ENCODE data around the gene GGCT.
"Not testable (repeated sequence)": the region's sequence is repeated elsewhere in the genome, so short reads cannot be mapped to it uniquely, and the experiment has no call there.

Gene GGCT

GRCh38 chr7:30531286-30531685 lies 26.7 kb upstream of the GGCT start:
- Histone ChIP-seq H3K4me1 (ENCODE audit: control insufficient read depth, insufficient read depth, low read length) (no peaks in the 10 kb centered on the region), H3K27me3 (ENCODE audit: control insufficient read depth, insufficient read depth, low read length) (no peaks in the 10 kb centered on the region), H3K9me3 (replicated peaks; ENCODE audit: low read length) (no peaks in the 10 kb centered on the region), H3K4me2 (ENCODE audit: low read length) (no peak overlapping the region), H3K36me3 (ENCODE audit: insufficient read depth, low read length) (no peaks in the 10 kb centered on the region), H3K9ac (ENCODE audit: low read depth, low read length) (no peak overlapping the region), H3K4me3 (ENCODE audit: low read length) (no peak overlapping the region)

GRCh38 chr7:30530373-30530772 lies 25.7 kb upstream of the GGCT start:
- no peaks in the 10 kb centered on the region for H3K4me1 ChIP-seq (ENCODE audit: control insufficient read depth, insufficient read depth, low read length)
- no peak overlapping the region for H3K9ac ChIP-seq (ENCODE audit: low read depth, low read length)
- H3K4me3 ChIP-seq (ENCODE audit: low read length), result no peak overlapping the region
- no peaks in the 10 kb centered on the region for H3K36me3 ChIP-seq (ENCODE audit: insufficient read depth, low read length)
- H3K9me3 ChIP-seq (replicated peaks; ENCODE audit: low read length), result no peaks in the 10 kb centered on the region
- H3K27me3 ChIP-seq (ENCODE audit: control insufficient read depth, insufficient read depth, low read length), result no peaks in the 10 kb centered on the region
- H3K4me2 ChIP-seq (ENCODE audit: low read length), result no peak overlapping the region

- Histone ChIP-seq H3K36me3 (ENCODE audit: insufficient read depth, low read length) (no peaks in the 10 kb centered on the region), H3K9me3 (replicated peaks; ENCODE audit: low read length) (no peaks in the 10 kb centered on the region), H3K9ac (ENCODE audit: low read depth, low read length) (no peak overlapping the region), H3K4me3 (ENCODE audit: low read length) (no peak overlapping the region), H3K4me1 (ENCODE audit: control insufficient read depth, insufficient read depth, low read length) (no peaks in the 10 kb centered on the region), H3K4me2 (ENCODE audit: low read length) (no peak overlapping the region), H3K27me3 (ENCODE audit: control insufficient read depth, insufficient read depth, low read length) (no peaks in the 10 kb centered on the region)
Observed at GRCh38 chr7:30528779-30529178, 24.1 kb upstream of the GGCT start.

- H3K27me3 ChIP-seq (ENCODE audit: control insufficient read depth, insufficient read depth, low read length); H3K36me3 ChIP-seq (ENCODE audit: insufficient read depth, low read length); H3K4me1 ChIP-seq (ENCODE audit: control insufficient read depth, insufficient read depth, low read length); H3K9ac ChIP-seq (ENCODE audit: low read depth, low read length); H3K4me3 ChIP-seq (ENCODE audit: low read length); H3K4me2 ChIP-seq (ENCODE audit: low read length); H3K9me3 ChIP-seq (replicated peaks; ENCODE audit: low read length): not testable (repeated sequence)
Observed at GRCh38 chr7:30527297-30527696, 22.7 kb upstream of the GGCT start.

GRCh38 chr7:30526163-30526562 lies 21.5 kb upstream of the GGCT start:
- Histone ChIP-seq H3K4me3 (ENCODE audit: low read length) (no peak overlapping the region), H3K9ac (ENCODE audit: low read depth, low read length) (no peak overlapping the region), H3K4me1 (ENCODE audit: control insufficient read depth, insufficient read depth, low read length) (peaks cover 2% of the 10 kb centered on the region), H3K4me2 (ENCODE audit: low read length) (no peak overlapping the region), H3K9me3 (replicated peaks; ENCODE audit: low read length) (no peaks in the 10 kb centered on the region), H3K27me3 (ENCODE audit: control insufficient read depth, insufficient read depth, low read length) (no peaks in the 10 kb centered on the region), H3K36me3 (ENCODE audit: insufficient read depth, low read length) (no peaks in the 10 kb centered on the region)

- Histone ChIP-seq H3K27me3 (ENCODE audit: control insufficient read depth, insufficient read depth, low read length) (no peaks in the 10 kb centered on the region), H3K9ac (ENCODE audit: low read depth, low read length) (no peak overlapping the region), H3K4me1 (ENCODE audit: control insufficient read depth, insufficient read depth, low read length) (peaks cover 8% of the 10 kb centered on the region), H3K4me2 (ENCODE audit: low read length) (no peak overlapping the region), H3K9me3 (replicated peaks; ENCODE audit: low read length) (no peaks in the 10 kb centered on the region), H3K4me3 (ENCODE audit: low read length) (no peak overlapping the region), H3K36me3 (ENCODE audit: insufficient read depth, low read length) (no peaks in the 10 kb centered on the region)
Observed at GRCh38 chr7:30525429-30525828, 20.8 kb upstream of the GGCT start.

- Histone ChIP-seq H3K27me3 (ENCODE audit: control insufficient read depth, insufficient read depth, low read length) (no peaks in the 10 kb centered on the region), H3K4me1 (ENCODE audit: control insufficient read depth, insufficient read depth, low read length) (peaks cover 11% of the 10 kb centered on the region), H3K9ac (ENCODE audit: low read depth, low read length) (no peak overlapping the region), H3K4me2 (ENCODE audit: low read length) (no peak overlapping the region), H3K36me3 (ENCODE audit: insufficient read depth, low read length) (no peaks in the 10 kb centered on the region), H3K4me3 (ENCODE audit: low read length) (no peak overlapping the region), H3K9me3 (replicated peaks; ENCODE audit: low read length) (no peaks in the 10 kb centered on the region)
Observed at GRCh38 chr7:30524545-30524944, 19.9 kb upstream of the GGCT start.

- H3K36me3 ChIP-seq (ENCODE audit: insufficient read depth, low read length), result no peaks in the 10 kb centered on the region
Observed at GRCh38 chr7:30523466-30523865, 18.8 kb upstream of the GGCT start.

GRCh38 chr7:30522159-30522558 lies 17.5 kb upstream of the GGCT start:
- no peaks in the 10 kb centered on the region for H3K27me3 ChIP-seq (ENCODE audit: control insufficient read depth, insufficient read depth, low read length)
- H3K36me3 ChIP-seq (ENCODE audit: insufficient read depth, low read length), result no peaks in the 10 kb centered on the region
- H3K4me3 ChIP-seq (ENCODE audit: low read length), result no peak overlapping the region
- no peak overlapping the region for H3K4me2 ChIP-seq (ENCODE audit: low read length)
- no peak overlapping the region for H3K9ac ChIP-seq (ENCODE audit: low read depth, low read length)
- peaks cover 11% of the 10 kb centered on the region for H3K4me1 ChIP-seq (ENCODE audit: control insufficient read depth, insufficient read depth, low read length)
- no peaks in the 10 kb centered on the region for H3K9me3 ChIP-seq (replicated peaks; ENCODE audit: low read length)

More at GRCh38 chr7:30523466-30523865, 18.8 kb upstream of the GGCT start:
- no peak overlapping the region for H3K4me2 ChIP-seq (ENCODE audit: low read length)
- peaks cover 11% of the 10 kb centered on the region for H3K4me1 ChIP-seq (ENCODE audit: control insufficient read depth, insufficient read depth, low read length)
- H3K9ac ChIP-seq (ENCODE audit: low read depth, low read length), result no peak overlapping the region
- no peaks in the 10 kb centered on the region for H3K9me3 ChIP-seq (replicated peaks; ENCODE audit: low read length)
- no peaks in the 10 kb centered on the region for H3K27me3 ChIP-seq (ENCODE audit: control insufficient read depth, insufficient read depth, low read length)
- no peak overlapping the region for H3K4me3 ChIP-seq (ENCODE audit: low read length)

- peaks cover 11% of the 10 kb centered on the region for H3K4me1 ChIP-seq (ENCODE audit: control insufficient read depth, insufficient read depth, low read length)
- no peaks in the 10 kb centered on the region for H3K27me3 ChIP-seq (ENCODE audit: control insufficient read depth, insufficient read depth, low read length)
- no peak overlapping the region for H3K9ac ChIP-seq (ENCODE audit: low read depth, low read length)
- H3K36me3 ChIP-seq (ENCODE audit: insufficient read depth, low read length), result no peaks in the 10 kb centered on the region
- H3K9me3 ChIP-seq (replicated peaks; ENCODE audit: low read length), result no peaks in the 10 kb centered on the region
- no peak overlapping the region for H3K4me3 ChIP-seq (ENCODE audit: low read length)
- no peak overlapping the region for H3K4me2 ChIP-seq (ENCODE audit: low read length)
Observed at GRCh38 chr7:30521532-30521931, 16.9 kb upstream of the GGCT start.

GRCh38 chr7:30519122-30519521 lies 14.5 kb upstream of the GGCT start:
- Histone ChIP-seq H3K27me3 (ENCODE audit: control insufficient read depth, insufficient read depth, low read length) (no peaks in the 10 kb centered on the region), H3K4me2 (ENCODE audit: low read length) (no peak overlapping the region), H3K9ac (ENCODE audit: low read depth, low read length) (no peak overlapping the region), H3K36me3 (ENCODE audit: insufficient read depth, low read length) (no peaks in the 10 kb centered on the region), H3K9me3 (replicated peaks; ENCODE audit: low read length) (no peaks in the 10 kb centered on the region), H3K4me3 (ENCODE audit: low read length) (no peak overlapping the region), H3K4me1 (ENCODE audit: control insufficient read depth, insufficient read depth, low read length) (peaks cover 11% of the 10 kb centered on the region)

- no peak overlapping the region for H3K4me3 ChIP-seq (ENCODE audit: low read length)
- no peak overlapping the region for H3K4me2 ChIP-seq (ENCODE audit: low read length)
- no peaks in the 10 kb centered on the region for H3K9me3 ChIP-seq (replicated peaks; ENCODE audit: low read length)
- no peaks in the 10 kb centered on the region for H3K27me3 ChIP-seq (ENCODE audit: control insufficient read depth, insufficient read depth, low read length)
- H3K9ac ChIP-seq (ENCODE audit: low read depth, low read length), result no peak overlapping the region
- H3K4me1 ChIP-seq (ENCODE audit: control insufficient read depth, insufficient read depth, low read length), result peaks cover 6% of the 10 kb centered on the region
- H3K36me3 ChIP-seq (ENCODE audit: insufficient read depth, low read length), result no peaks in the 10 kb centered on the region
Observed at GRCh38 chr7:30515761-30516160, 11.1 kb upstream of the GGCT start.

Measured in skeletal muscle satellite cell (primary cell).